NCI-H2227 (cell line): ENCODE results near the gene CCNB3.

Source experiments
- DNase-seq: peaks from one replicate; lab custom pipeline; 2025; ENCODE audit not compliant: unreplicated experiment; lab: John Stamatoyannopoulos, UW

CCNB3 gene

GRCh38 chrX:50372966-50373365 is 168.4 kb downstream of the CCNB3 start:
- DNase-seq: no peak

DNA sequence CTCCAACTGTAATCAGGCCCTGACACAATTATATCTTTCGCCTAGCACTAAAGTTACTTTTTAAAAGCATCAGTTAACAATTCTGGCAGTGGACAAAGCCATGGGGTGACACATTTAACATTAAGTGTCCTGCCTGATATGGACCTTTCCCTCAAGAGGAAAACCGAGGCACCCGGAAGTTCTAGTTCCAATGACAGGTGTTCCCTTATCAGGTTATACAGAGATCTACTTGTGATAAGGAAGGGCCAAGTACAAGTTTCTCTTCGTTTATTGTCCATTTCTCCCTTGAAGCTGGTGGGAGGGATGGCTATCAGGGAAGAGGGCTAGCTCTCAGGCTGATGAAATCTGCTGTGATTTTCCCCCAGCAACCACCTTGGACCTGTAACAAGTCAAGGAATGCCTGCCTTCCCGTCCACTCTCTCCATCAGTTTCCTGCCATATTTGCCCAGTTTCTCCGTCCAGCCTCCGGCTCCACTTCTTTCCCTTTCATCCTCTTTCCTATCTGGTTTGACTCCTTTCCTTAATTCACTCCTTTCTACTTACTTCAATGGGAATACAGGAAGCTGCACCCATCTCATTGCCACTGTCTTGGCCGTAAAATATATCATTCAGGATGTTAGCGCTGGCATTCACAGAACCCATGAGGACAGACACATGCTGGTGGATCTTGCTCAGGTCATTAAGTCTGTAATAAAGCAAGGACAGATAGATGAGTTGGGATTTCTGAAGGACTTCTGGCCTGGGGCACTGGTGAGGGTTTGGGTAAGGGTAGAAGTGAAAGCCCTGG is 171.1 kb downstream of the CCNB3 start:
- DNase-seq: no peak

- no peak for DNase-seq
These were observed 177.3 kb downstream of the CCNB3 start for GRCh38 chrX:50381729-50382415.

DNA sequence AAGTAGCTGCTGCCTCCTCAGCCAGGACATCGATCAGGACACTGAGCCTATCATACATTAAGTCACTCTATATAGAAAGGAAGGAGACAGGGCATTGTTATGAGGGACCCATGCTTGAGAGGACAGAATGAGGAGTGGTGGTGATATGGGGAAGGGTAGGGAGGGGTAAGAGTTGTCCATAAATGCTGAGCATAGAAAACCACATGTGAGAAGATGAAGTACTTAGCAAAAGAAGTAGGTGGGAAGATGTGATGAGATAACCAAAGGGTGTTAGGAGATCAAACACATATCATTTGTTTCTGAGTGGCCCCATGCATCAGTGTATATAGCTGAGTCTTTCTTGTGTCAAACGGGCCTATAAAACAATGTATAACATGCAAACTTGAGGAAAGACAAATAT is 182.0 kb downstream of the CCNB3 start:
- DNase-seq: no peak

GRCh38 chrX:50393902-50394301 is 189.3 kb downstream of the CCNB3 start:
- DNase-seq: no peak
